Endothelial cell (in vitro differentiated cells): Measurements from ENCODE around the gene HERC5. TPM values are rescaled to one million over a fixed set of nuclear protein-coding genes. Genes with fewer than 3 reads are reported as not detected.

Experiments used
- DNase-seq: peaks from one replicate; pipeline ENCODE4 v3.0.0; 2021; ENCODE audit warnings: low spot score
- H3K27ac Mint-ChIP-seq: one replicate; pipeline ENCODE4 v1.8.0; 2021; ENCODE audit warnings: mixed read lengths, inconsistent platforms; ENCODE audit not compliant: unreplicated experiment
- H3K27me3 Mint-ChIP-seq: one replicate; pipeline ENCODE4 v1.8.0; 2021; ENCODE audit warnings: mild to moderate bottlenecking, moderate library complexity, mixed read lengths, inconsistent platforms; ENCODE audit not compliant: unreplicated experiment
- H3K36me3 Mint-ChIP-seq: one replicate; pipeline ENCODE4 v1.8.0; 2021; ENCODE audit warnings: mild to moderate bottlenecking, low read depth, mixed read lengths, inconsistent platforms; ENCODE audit not compliant: unreplicated experiment
- H3K4me1 Mint-ChIP-seq: one replicate; pipeline ENCODE4 v1.8.0; 2021; ENCODE audit warnings: mild to moderate bottlenecking, mixed read lengths, inconsistent platforms; ENCODE audit not compliant: unreplicated experiment
- H3K4me3 Mint-ChIP-seq: one replicate; pipeline ENCODE4 v1.8.0; 2021; ENCODE audit warnings: mild to moderate bottlenecking, mixed read lengths, inconsistent platforms; ENCODE audit not compliant: unreplicated experiment
- H3K9me3 Mint-ChIP-seq: one replicate; pipeline ENCODE4 v1.8.0; 2021; ENCODE audit warnings: mixed read lengths, inconsistent platforms; ENCODE audit not compliant: unreplicated experiment
- CTCF ChIP-seq: fragments of 200-600 bp; sonication (generic); IDR thresholded peaks from one replicate; pipeline ENCODE4 v1.5.0; 2021; ENCODE audit warnings: antibody characterized with exemption; ENCODE audit not compliant: unreplicated experiment
- total RNA-seq: library from RNA; stranded (reverse); fragmentation: NEBNext Ultra II Directional; extraction: Animal tissue kit (Norgen Biotek cat#: 25700); gene quantifications from one replicate; pipeline ENCODE4 v1.2.1, GENCODE V29; 2021; ENCODE audit not compliant: unreplicated experiment

The HERC5 gene
- total RNA-seq, 1 donor from 2014 or later = 9.1 TPM

DNA sequence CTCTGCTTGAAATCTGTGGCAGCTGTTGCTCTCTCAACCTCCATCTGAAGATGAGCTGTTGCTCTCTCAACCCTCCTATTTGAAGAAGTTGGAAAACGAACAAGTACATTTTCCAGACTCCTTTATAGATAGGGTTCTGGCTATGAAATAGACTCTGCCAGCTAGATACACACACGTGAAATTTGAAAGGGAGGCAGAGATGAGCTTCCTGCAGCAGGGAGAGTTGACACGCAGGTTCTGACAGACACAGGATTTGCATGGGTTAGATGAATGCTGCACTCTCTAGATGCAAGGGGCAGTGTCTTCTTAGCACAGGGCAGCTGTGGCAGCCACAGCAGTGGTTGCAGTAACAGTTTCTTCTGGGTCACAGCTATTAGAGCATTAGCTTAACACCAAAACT, 74.6 kb downstream of the HERC5 start:
- Mint-ChIP-seq H3K27ac (no peak overlapping the region), H3K36me3 (no peaks in the 10 kb centered on the region), H3K4me3 (no peak overlapping the region), H3K9me3 (no peaks in the 10 kb centered on the region), H3K4me1 (no peaks in the 10 kb centered on the region), H3K27me3 (peaks cover 3% of the 10 kb centered on the region)
- TF ChIP-seq CTCF = no peak
- DNase-seq = no peak

DNA sequence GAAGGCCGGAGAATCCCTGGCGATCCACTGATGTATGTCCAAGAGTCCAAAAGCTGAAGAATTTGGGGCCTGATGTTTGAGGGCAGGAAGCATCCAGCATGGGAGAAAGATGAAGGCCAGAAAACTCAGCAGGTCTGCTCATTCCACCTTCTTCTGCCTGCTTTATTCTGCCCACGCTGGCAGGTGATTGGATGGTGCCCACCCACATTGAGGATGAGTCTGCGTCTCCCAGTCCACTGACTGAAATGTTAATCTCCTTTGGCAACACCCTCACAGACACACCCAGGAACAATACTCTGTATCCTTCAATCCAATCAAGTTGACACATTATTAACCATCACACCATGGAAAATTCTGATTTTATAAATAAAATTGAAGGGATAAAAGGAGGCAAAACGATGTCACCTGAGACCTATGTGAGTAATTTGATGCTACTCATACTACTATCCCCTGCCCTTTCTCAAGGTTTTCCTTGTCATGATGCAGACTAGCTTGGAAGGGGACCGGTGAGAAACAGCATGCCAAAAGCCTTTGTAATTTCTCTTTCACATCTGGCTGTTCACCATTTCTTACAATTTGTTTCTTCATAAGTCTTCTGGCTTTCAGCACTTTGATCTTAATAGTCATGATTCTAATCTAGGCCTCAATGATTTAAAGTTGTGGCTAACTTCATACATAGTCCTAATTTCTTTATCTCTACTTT, 76.3 kb downstream of the HERC5 start:
- no peak for TF ChIP-seq CTCF
- Mint-ChIP-seq H3K4me3 (no peak overlapping the region), H3K27ac (no peak overlapping the region), H3K27me3 (no peaks in the 10 kb centered on the region), H3K36me3 (no peaks in the 10 kb centered on the region), H3K4me1 (no peaks in the 10 kb centered on the region), H3K9me3 (no peaks in the 10 kb centered on the region)
- no peak for DNase-seq

GRCh38 chr4:88533937-88534750, 77.2 kb downstream of the HERC5 start:
- Mint-ChIP-seq H3K27ac (no peak overlapping the region), H3K36me3 (no peaks in the 10 kb centered on the region), H3K27me3 (no peaks in the 10 kb centered on the region), H3K4me1 (no peaks in the 10 kb centered on the region), H3K9me3 (no peaks in the 10 kb centered on the region), H3K4me3 (no peak overlapping the region)
- TF ChIP-seq CTCF = no peak
- DNase-seq = no peak

GRCh38 chr4:88535090-88535755, 78.3 kb downstream of the HERC5 start:
- DNase-seq = no peak
- TF ChIP-seq CTCF = no peak
- Mint-ChIP-seq H3K4me3 (no peak overlapping the region), H3K27ac (no peak overlapping the region), H3K36me3 (no peaks in the 10 kb centered on the region), H3K4me1 (peaks cover 3% of the 10 kb centered on the region), H3K9me3 (no peaks in the 10 kb centered on the region), H3K27me3 (no peaks in the 10 kb centered on the region)
